Trophoblast cell (in vitro differentiated cells and primary cell): ENCODE data around the gene OR1F1.

Source experiments
- DNase-seq, 2 donors: peaks; one replicate each; pipeline ENCODE4 v3.0.0-alpha.2; 2016
- H2AFZ ChIP-seq: 2 replicates; pipeline ENCODE4 v1.6.1; 2013; ENCODE audit warnings: low read length, moderate library complexity, mild to moderate bottlenecking; ENCODE audit not compliant: insufficient read depth, poor library complexity
- H2AK5ac ChIP-seq: 2 replicates; pipeline ENCODE4 v1.6.1; 2013; ENCODE audit warnings: mild to moderate bottlenecking, low read length
- H2BK120ac ChIP-seq: 2 replicates; pipeline ENCODE4 v1.6.1; 2013; ENCODE audit warnings: low read length, mild to moderate bottlenecking, moderate library complexity; ENCODE audit not compliant: insufficient read depth, poor library complexity
- H2BK12ac ChIP-seq: 2 replicates; pipeline ENCODE4 v1.6.1; 2013; ENCODE audit warnings: mild to moderate bottlenecking, low read length, moderate library complexity
- H2BK5ac ChIP-seq: 2 replicates; pipeline ENCODE4 v1.6.1; 2013; ENCODE audit warnings: low read length, low read depth, moderate library complexity, mild to moderate bottlenecking; ENCODE audit not compliant: poor library complexity
- H3K14ac ChIP-seq: 2 replicates; pipeline ENCODE4 v1.6.1; 2013; ENCODE audit warnings: mild to moderate bottlenecking, low read length
- H3K18ac ChIP-seq: 2 replicates; pipeline ENCODE4 v1.6.1; 2013; ENCODE audit warnings: mild to moderate bottlenecking, low read length
- H3K23ac ChIP-seq: 2 replicates; pipeline ENCODE4 v1.6.1; 2013; ENCODE audit warnings: low read length
- H3K27ac ChIP-seq: 2 replicates; pipeline ENCODE4 v1.5.1; 2013; ENCODE audit warnings: low read depth, mild to moderate bottlenecking, inconsistent platforms, low read length, moderate library complexity
- H3K27me3 ChIP-seq: 2 replicates; pipeline ENCODE4 v1.6.1; 2013; ENCODE audit warnings: inconsistent platforms, mild to moderate bottlenecking, low read length, moderate library complexity; ENCODE audit not compliant: insufficient read depth
- H3K36me3 ChIP-seq, 2 experiments: 1 replicate in 1 of 2; 2 replicates in 1 of 2; pipeline ENCODE4 v1.6.1; 2013; ENCODE audit warnings: low read length in 2 of 2, mild to moderate bottlenecking in 2 of 2, moderate library complexity in 1 of 2; ENCODE audit not compliant: insufficient read depth in 2 of 2, control insufficient read depth in 1 of 2
- H3K4ac ChIP-seq: 2 replicates; pipeline ENCODE4 v1.6.1; 2013; ENCODE audit warnings: low read depth, mild to moderate bottlenecking, low read length, moderate library complexity
- H3K4me1 ChIP-seq, 2 experiments: 1 replicate in 1 of 2; 2 replicates in 1 of 2; pipeline ENCODE4 v1.6.1; 2013; ENCODE audit warnings: low read length in 2 of 2, mild to moderate bottlenecking in 2 of 2, moderate library complexity in 1 of 2; ENCODE audit not compliant: insufficient read depth in 2 of 2, control insufficient read depth in 1 of 2
- H3K4me2 ChIP-seq: 2 replicates; pipeline ENCODE4 v1.6.1; 2013; ENCODE audit warnings: inconsistent platforms, mild to moderate bottlenecking, low read length, moderate library complexity
- H3K4me3 ChIP-seq: 2 replicates; pipeline ENCODE4 v1.5.1; 2013; ENCODE audit warnings: mild to moderate bottlenecking, low read depth, low read length, inconsistent platforms
- H3K79me1 ChIP-seq: one replicate; pipeline ENCODE4 v1.6.1; 2013; ENCODE audit warnings: low read length
- H3K79me2 ChIP-seq: 2 replicates; pipeline ENCODE4 v1.6.1; 2013; ENCODE audit warnings: low read length, mild to moderate bottlenecking; ENCODE audit not compliant: control insufficient read depth, insufficient read depth, poor library complexity
- H3K9ac ChIP-seq: 2 replicates; pipeline ENCODE4 v1.6.1; 2013; ENCODE audit warnings: mild to moderate bottlenecking, low read length
- H3K9me3 ChIP-seq: 2 replicates; pipeline ENCODE4 v1.6.1; 2013; ENCODE audit warnings: low read depth, mild to moderate bottlenecking, control low read depth, inconsistent platforms, low read length; ENCODE audit not compliant: insufficient read depth
- H4K12ac ChIP-seq: 2 replicates; pipeline ENCODE4 v1.6.1; 2013; ENCODE audit warnings: low read depth, mild to moderate bottlenecking, low read length, moderate library complexity
- H4K8ac ChIP-seq: 2 replicates; pipeline ENCODE4 v1.6.1; 2013; ENCODE audit warnings: low read depth, mild to moderate bottlenecking, low read length, moderate library complexity
- H4K91ac ChIP-seq: one replicate; pipeline ENCODE4 v1.6.1; 2013; ENCODE audit warnings: low read depth, mild to moderate bottlenecking, low read length, moderate library complexity
- WGBS: extraction: QIAGEN DNeasy Blood & Tissue Kit; methylation state at CpG from one replicate; pipeline ENCODE4 v1.1.7; 2013; ENCODE audit warnings: missing lambda C conversion rate; ENCODE audit not compliant: insufficient read length, insufficient coverage; ENCODE audit errors: extremely low coverage; 5-methylcytosine and 5-hydroxymethylcytosine counted together

The OR1F1 gene

GRCh38 chr16:3215601-3216262 lies 27.7 kb downstream of the OR1F1 start:
- no peak overlapping the region for H2AK5ac ChIP-seq
- H3K9ac ChIP-seq, result no peak overlapping the region
- H4K8ac ChIP-seq, result no peak overlapping the region
- no peak overlapping the region for H2BK120ac ChIP-seq
- no peaks in the 10 kb centered on the region for H3K27me3 ChIP-seq
- no peak overlapping the region for H2AFZ ChIP-seq
- H4K12ac ChIP-seq, result no peak overlapping the region
- H2BK5ac ChIP-seq, result no peak overlapping the region
- DNase-seq, result no peak
- no CpG with 5 or more reads among the region's 11 CpGs for WGBS
- H3K4me1 ChIP-seq, result no peaks in the 10 kb centered on the region
- no peaks in the 10 kb centered on the region for H3K79me2 ChIP-seq
- H3K27ac ChIP-seq, result no peak overlapping the region
- H3K4ac ChIP-seq, result no peak overlapping the region
- no peaks in the 10 kb centered on the region for H3K79me1 ChIP-seq
- no peak overlapping the region for H2BK12ac ChIP-seq
- H3K36me3 ChIP-seq, result no peaks in the 10 kb centered on the region
- H4K91ac ChIP-seq, result no peak overlapping the region
- no peak overlapping the region for H3K14ac ChIP-seq
- peaks cover 15% of the 10 kb centered on the region for H3K9me3 ChIP-seq
- no peak overlapping the region for H3K4me3 ChIP-seq
- no peak overlapping the region for H3K18ac ChIP-seq
- no peak overlapping the region for H3K4me2 ChIP-seq
- no peak overlapping the region for H3K23ac ChIP-seq

DNA sequence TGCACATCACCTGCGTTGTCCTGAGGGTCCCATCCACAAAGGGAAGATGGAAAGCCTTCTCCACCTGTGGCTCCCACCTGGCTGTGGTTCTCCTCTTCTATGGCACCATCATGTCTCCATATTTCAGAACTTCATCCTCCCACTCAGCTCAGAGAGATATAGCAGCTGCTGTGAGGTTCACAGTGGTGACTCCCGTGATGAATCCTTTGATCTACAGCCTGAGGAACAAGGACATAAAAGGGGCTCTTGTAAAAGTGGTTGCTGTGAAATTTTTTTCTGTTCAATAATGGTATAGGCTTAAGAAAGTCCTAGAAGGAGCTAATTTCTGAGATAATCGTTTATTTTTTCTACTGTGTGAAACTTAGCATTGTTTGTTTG lies 28.2 kb downstream of the OR1F1 start:
- Histone ChIP-seq H2BK12ac (no peak overlapping the region), H3K4ac (no peak overlapping the region), H3K23ac (no peak overlapping the region), H2AFZ (no peak overlapping the region), H3K4me2 (no peak overlapping the region), H2AK5ac (no peak overlapping the region), H3K4me3 (no peak overlapping the region), H3K79me1 (no peaks in the 10 kb centered on the region), H3K27me3 (no peaks in the 10 kb centered on the region), H3K36me3 (no peaks in the 10 kb centered on the region), H3K27ac (no peak overlapping the region), H3K14ac (no peak overlapping the region), H3K9me3 (peaks cover 18% of the 10 kb centered on the region), H3K4me1 (no peaks in the 10 kb centered on the region), H4K8ac (no peak overlapping the region), H3K18ac (no peak overlapping the region), H4K12ac (no peak overlapping the region), H4K91ac (no peak overlapping the region), H3K79me2 (no peaks in the 10 kb centered on the region), H3K9ac (no peak overlapping the region), H2BK5ac (no peak overlapping the region), H2BK120ac (no peak overlapping the region)
- DNase-seq, result no peak
- no CpG with 5 or more reads among the region's 3 CpGs for WGBS

DNA sequence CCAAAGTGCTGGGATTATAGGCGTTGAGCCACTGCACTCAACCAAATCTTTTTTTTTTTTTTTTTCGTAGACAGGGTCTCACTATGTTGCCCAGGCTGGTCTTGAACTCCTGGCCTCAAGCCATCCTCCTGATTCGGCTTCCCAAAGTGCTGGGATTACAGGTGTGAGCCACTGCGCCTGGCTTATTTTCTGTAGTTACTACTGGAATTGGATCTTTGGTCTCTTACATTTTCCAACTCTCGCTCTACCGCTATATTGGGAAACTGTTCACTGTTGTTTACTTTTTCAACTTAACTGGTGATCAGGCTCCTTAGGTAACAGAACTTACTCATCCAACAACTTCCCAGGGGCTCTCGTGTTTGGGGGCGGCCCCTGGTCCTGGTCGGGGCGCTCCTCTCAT lies 32.8 kb downstream of the OR1F1 start:
- Histone ChIP-seq H3K79me2 (no peaks in the 10 kb centered on the region), H3K9ac (no peak overlapping the region), H3K27ac (no peak overlapping the region), H3K14ac (no peak overlapping the region), H3K36me3 (peaks cover 10 to 19% of the 10 kb centered on the region in 2 experiments), H3K4me3 (no peak overlapping the region), H2BK120ac (no peak overlapping the region), H3K4me2 (no peak overlapping the region), H3K27me3 (no peaks in the 10 kb centered on the region), H3K23ac (no peak overlapping the region), H2BK12ac (no peak overlapping the region), H2BK5ac (no peak overlapping the region), H4K91ac (no peak overlapping the region), H3K9me3 (peaks cover 24% of the 10 kb centered on the region), H3K79me1 (no peaks in the 10 kb centered on the region), H3K4ac (no peak overlapping the region), H3K18ac (no peak overlapping the region), H4K8ac (no peak overlapping the region), H3K4me1 (no peaks in the 10 kb centered on the region), H2AFZ (no peak overlapping the region), H2AK5ac (no peak overlapping the region), H4K12ac (no peak overlapping the region)
- DNase-seq, result no peak
- WGBS, result no CpG with 5 or more reads among the region's 10 CpGs

DNA sequence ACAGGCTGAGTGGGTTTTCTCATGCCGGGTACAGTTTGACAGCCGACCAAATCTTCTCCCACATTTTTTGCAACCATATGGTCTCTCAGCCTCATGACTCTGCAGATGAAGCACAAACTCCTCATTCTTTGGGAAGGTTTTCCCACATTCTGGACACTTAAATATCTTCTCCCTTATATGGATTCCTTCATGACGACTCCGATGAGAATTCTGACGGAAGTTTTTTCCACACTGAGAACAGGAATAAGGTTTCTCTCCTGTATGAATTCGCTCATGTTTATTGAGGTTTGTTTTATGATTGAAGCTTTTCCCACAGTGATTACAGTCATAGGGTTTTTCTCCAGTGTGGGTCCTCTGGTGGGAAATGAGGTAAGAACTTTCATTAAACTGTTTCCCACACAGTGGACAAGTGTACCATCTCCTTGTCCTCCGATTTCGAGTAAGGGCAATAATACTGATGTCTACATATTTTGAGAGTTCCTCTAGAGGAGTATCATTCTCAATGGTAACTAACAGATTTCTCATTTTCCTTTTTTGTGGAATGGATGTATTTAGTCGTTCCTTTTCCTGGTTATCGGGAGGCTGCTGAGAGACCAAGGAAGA lies 36.0 kb downstream of the OR1F1 start:
- no peak overlapping the region for H3K4me3 ChIP-seq
- H3K18ac ChIP-seq, result no peak overlapping the region
- H3K4ac ChIP-seq, result no peak overlapping the region
- peaks cover 19 to 27% of the 10 kb centered on the region in 2 experiments for H3K36me3 ChIP-seq
- no peak overlapping the region for H2BK5ac ChIP-seq
- no peaks in the 10 kb centered on the region for H3K27me3 ChIP-seq
- H3K4me1 ChIP-seq, result no peaks in the 10 kb centered on the region
- H4K91ac ChIP-seq, result no peak overlapping the region
- H2AFZ ChIP-seq, result no peak overlapping the region
- H2AK5ac ChIP-seq, result no peak overlapping the region
- no peaks in the 10 kb centered on the region for H3K79me2 ChIP-seq
- DNase-seq, result no peak
- no CpG with 5 or more reads among the region's 10 CpGs for WGBS
- no peak overlapping the region for H3K14ac ChIP-seq
- no peak overlapping the region for H2BK12ac ChIP-seq
- no peak overlapping the region for H3K4me2 ChIP-seq
- no peak overlapping the region for H3K9ac ChIP-seq
- no peak overlapping the region for H2BK120ac ChIP-seq
- no peaks in the 10 kb centered on the region for H3K79me1 ChIP-seq
- H4K12ac ChIP-seq, result no peak overlapping the region
- H3K23ac ChIP-seq, result no peak overlapping the region
- peaks cover 21% of the 10 kb centered on the region for H3K9me3 ChIP-seq
- H4K8ac ChIP-seq, result no peak overlapping the region
- H3K27ac ChIP-seq, result no peak overlapping the region
